GM12873 (cell line): ENCODE measurements around the gene MCAT.

ENCODE experiments used
- TF ChIP-seq, protein P1 (sequence below): IDR thresholded peaks from 2 replicates; pipeline ENCODE4 v1.5.1; 2012; ENCODE audit warnings: low read depth, mild to moderate bottlenecking, moderate library complexity, low read length, control low read depth; ENCODE audit not compliant: insufficient read depth; ENCODE audit errors: missing control alignments

MCAT gene

DNA sequence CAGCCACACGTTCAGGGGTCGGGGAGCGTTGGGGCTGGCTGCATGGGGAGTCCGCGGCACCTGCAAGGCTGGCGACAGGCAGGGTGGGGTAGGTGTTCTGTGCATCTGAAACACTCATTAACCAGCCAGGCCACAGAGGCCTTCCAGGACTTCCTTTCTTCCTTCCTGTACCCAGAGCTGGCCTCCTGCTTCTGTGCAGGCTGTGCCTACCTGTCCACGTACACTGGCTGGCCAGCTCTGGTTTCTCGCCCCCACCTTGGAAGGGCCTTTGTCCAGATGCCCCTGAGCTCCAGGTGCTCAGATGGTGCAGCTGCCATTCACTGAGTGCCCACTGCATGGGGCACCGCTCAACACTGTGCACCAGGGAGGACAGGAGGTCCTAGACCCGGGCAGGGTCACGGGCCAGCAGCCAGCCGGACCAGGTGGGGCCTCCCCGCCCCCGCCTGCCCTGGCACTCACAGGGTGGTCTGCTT is 27.9 kb upstream of the MCAT start:
- TF ChIP-seq, protein P1, sequence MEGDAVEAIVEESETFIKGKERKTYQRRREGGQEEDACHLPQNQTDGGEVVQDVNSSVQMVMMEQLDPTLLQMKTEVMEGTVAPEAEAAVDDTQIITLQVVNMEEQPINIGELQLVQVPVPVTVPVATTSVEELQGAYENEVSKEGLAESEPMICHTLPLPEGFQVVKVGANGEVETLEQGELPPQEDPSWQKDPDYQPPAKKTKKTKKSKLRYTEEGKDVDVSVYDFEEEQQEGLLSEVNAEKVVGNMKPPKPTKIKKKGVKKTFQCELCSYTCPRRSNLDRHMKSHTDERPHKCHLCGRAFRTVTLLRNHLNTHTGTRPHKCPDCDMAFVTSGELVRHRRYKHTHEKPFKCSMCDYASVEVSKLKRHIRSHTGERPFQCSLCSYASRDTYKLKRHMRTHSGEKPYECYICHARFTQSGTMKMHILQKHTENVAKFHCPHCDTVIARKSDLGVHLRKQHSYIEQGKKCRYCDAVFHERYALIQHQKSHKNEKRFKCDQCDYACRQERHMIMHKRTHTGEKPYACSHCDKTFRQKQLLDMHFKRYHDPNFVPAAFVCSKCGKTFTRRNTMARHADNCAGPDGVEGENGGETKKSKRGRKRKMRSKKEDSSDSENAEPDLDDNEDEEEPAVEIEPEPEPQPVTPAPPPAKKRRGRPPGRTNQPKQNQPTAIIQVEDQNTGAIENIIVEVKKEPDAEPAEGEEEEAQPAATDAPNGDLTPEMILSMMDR, result no peak

DNA sequence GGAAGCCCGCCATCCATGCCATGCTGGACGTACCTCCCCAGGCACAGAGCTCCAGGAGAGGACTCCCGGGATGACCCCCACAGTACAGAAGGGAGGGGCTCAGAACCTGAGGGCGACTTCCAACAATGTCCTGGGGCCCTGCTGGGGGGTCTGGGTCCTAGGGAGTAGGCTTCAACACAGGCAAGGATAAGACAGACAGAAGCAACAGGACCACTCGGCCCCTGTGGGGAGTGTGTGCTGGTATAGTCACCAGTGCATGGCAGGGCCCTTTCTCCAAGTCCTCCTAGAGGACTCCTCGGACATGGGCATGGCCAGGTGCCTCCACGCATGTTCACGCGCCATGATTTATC is 26.9 kb upstream of the MCAT start:
- TF ChIP-seq, protein P1, result no peak

DNA sequence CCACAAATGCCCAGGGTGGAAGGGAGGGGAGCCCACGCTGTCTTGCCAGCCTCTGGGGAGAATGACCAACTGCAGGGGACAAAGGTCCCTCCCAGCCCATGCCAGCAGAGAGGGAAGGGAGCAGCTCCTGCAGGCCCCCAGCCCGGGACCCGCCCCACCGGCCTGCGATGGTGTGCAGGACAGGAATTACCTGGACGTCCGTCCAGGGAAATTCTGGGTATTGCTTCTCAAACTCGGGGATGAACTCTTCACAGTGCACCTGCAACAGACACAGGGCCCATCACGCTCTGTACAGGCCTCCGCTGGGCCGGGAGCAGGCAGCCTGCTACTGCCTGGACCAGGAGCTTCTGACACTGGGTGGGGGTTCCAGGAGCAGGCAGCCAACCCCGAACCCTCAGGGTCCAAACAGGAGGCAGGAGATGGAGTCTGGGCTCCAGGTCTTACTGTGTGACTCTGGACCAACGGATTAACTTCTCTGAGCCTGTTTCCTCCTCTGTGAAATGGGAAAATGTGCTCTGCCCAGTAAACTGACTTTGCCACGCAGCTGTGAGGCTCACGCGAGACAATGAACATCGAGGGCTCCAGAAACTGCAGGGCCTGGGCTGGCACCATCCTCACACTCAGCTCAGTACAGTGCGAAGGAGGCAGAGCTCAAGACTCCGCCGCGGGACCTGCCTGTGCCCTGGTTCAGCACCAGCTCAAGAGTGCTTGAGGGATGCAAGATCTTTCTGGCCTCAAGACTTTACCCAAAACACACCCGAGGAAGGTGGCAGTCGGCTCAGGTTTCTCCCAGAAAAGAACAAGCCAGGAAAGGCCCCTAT is 26.3 kb upstream of the MCAT start:
- TF ChIP-seq, protein P1, result no peak

DNA sequence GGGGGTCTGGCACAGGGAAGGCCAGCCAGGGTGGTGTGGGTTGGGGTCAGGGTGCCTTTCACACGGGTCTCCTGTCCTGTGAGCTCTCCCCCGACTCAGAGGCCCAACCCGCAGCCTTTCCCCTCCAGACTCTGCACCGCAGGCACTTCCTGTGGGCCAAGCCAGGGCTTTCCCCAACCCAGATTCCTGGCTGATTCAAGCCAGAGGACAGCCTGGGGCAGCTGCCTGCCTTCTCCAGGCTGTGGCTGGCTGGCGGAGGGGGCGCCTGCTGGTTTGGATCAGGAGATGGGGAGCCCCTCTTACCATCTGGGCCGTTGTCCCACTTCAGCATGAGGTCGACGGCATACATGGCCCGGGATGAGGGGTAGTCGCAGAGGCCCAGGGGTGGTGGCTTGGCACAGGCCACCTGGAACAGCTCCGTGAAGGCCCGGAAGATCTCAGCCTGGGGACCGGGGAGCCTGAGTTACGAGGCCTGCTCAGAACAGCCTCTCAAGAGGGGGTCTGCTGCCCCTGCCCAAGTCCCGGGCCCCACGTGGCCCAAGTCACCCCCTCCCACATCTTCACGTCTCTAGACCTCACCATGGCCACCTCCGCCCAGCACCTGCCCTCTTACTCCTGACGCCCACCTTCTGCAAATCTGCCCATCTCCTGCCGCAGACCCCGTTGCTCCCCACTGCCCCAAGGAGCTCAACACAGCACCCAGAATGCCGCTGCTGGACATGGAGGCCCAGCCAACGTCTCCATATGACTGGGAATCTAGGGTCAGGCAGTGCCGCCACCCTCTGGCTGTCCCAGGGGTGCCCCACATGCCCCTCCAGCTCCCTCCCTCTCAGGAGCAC is 25.5 kb upstream of the MCAT start:
- TF ChIP-seq, protein P1, result no peak

DNA sequence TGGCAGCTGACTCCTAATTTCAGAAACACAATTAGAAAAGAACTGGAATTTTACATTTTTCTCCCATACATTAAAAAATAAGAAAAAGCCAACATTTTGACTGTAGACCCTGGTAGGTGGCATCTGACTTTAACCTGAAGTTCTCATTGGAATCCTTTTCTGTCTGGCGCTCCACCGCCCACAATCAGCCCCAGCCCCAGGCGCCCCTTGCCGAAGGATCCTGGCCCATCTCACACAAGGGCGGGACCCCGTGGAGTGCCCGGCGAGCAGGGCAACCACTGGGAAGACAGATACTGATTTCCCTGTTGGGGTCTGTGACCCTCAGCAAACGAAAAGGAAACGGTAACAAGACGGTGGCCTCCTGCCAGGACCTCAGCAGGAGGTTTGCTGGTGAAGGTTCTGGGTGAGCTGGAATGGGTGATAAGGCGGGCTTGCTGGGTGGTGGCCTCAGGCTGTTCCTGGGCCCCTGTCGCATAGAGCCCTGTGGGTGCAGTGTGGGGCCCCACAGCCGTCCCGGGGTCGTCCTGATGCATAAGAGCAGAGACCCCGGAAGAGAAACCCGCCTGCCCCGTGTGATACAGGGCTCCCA is 23.9 kb upstream of the MCAT start:
- TF ChIP-seq, protein P1, result no peak

DNA sequence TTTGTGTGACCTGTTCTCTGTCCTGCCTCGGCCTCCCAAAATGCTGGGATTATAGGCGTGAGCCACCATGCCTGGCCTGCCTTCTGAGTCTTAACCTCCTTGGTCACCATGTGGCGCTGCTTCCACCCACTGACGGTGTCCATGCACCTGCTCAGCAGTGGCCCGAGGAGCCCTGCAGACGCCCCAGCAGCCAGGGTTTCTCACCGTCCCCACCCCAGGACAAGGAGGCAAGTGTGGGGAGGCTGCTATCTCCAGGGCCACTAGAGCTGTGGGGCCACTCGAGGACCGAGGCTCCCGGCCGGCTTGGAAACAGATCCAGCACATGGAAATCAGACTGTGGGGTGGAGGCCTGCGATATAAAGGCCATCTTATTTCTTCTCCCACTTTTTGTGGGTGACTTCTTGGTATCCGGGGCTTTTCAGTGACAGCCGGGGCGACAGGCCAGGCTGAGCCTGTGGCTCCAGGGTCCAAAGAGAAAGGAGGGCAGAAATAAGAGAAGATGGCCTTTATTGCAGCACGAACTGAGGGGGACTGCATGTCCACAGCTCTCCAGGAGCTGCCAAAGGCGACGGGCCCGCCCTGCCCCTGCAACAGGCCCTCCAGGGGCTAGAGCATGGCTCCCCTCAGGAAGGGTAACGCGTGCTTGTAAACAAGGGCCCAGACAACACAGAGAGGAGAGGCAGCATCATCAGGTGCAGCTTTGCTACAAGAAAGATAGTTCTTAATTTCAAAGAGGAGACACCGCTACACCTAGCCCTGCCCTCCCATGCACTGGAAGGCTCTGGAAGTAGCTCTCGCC is 23.1 kb upstream of the MCAT start:
- TF ChIP-seq, protein P1, result no peak
